OCI-LY3 (cell line): ENCODE results near the gene DAB1.

ENCODE experiments used
- EZH2phosphoT487 ChIP-seq: fragments of 200-600 bp; shearing (Covaris generic); IDR thresholded peaks from 2 replicates; pipeline ENCODE4 v1.6.1; 2018; ENCODE audit warnings: antibody characterized with exemption, mixed run types, low read depth
- TF ChIP-seq, protein P1 (sequence below): fragments of 200-600, 300-600 bp; sonication (generic); IDR thresholded peaks from 2 replicates; pipeline ENCODE4 v1.5.1; 2014; ENCODE audit warnings: antibody characterized with exemption, low read length, low read depth

DNA sequence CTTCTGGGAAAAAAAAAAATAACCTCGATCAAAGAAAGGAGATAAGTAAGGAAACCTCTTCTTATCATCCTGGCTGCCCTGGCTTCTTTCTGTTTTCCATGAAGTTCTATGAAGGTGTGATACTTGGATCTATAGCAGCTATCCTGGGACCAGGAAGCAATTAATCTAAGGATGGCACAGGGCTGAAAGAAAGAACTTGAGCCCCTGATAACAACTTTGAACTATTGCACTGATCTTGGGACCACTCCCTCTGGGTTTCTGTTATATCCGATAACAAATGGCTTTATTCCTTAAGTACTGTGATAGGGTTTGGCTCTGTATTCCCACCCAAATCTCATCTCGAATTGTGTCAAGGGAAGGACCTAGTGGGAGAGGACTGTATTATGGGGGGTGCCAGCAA is 104.1 kb downstream of the DAB1 start:
- TF ChIP-seq, protein P1, sequence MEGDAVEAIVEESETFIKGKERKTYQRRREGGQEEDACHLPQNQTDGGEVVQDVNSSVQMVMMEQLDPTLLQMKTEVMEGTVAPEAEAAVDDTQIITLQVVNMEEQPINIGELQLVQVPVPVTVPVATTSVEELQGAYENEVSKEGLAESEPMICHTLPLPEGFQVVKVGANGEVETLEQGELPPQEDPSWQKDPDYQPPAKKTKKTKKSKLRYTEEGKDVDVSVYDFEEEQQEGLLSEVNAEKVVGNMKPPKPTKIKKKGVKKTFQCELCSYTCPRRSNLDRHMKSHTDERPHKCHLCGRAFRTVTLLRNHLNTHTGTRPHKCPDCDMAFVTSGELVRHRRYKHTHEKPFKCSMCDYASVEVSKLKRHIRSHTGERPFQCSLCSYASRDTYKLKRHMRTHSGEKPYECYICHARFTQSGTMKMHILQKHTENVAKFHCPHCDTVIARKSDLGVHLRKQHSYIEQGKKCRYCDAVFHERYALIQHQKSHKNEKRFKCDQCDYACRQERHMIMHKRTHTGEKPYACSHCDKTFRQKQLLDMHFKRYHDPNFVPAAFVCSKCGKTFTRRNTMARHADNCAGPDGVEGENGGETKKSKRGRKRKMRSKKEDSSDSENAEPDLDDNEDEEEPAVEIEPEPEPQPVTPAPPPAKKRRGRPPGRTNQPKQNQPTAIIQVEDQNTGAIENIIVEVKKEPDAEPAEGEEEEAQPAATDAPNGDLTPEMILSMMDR: no peak
- no peak for TF ChIP-seq EZH2phosphoT487
